Hepatocyte (in vitro differentiated cells): ENCODE measurements around the gene PMIS2.

Experiments used
- EZH2 ChIP-seq: fragments of 200-600 bp; sonication (generic); IDR thresholded peaks from 2 replicates; pipeline ENCODE4 v1.6.1; 2016; ENCODE audit warnings: antibody characterized with exemption, mild to moderate bottlenecking, borderline replicate concordance
- EZH2phosphoT487 ChIP-seq: fragments of 200-600 bp; sonication (generic); IDR thresholded peaks from one replicate; pipeline ENCODE4 v1.6.1; 2018; ENCODE audit warnings: antibody characterized with exemption, mild to moderate bottlenecking, low read depth, moderate library complexity; ENCODE audit not compliant: unreplicated experiment, severe bottlenecking
- TF ChIP-seq, protein P1 (sequence below): fragments of 200-600 bp; sonication (generic); IDR thresholded peaks from 2 replicates; pipeline ENCODE4 v1.5.1; 2016; ENCODE audit warnings: antibody characterized with exemption, mild to moderate bottlenecking; ENCODE audit not compliant: poor library complexity

DNA sequence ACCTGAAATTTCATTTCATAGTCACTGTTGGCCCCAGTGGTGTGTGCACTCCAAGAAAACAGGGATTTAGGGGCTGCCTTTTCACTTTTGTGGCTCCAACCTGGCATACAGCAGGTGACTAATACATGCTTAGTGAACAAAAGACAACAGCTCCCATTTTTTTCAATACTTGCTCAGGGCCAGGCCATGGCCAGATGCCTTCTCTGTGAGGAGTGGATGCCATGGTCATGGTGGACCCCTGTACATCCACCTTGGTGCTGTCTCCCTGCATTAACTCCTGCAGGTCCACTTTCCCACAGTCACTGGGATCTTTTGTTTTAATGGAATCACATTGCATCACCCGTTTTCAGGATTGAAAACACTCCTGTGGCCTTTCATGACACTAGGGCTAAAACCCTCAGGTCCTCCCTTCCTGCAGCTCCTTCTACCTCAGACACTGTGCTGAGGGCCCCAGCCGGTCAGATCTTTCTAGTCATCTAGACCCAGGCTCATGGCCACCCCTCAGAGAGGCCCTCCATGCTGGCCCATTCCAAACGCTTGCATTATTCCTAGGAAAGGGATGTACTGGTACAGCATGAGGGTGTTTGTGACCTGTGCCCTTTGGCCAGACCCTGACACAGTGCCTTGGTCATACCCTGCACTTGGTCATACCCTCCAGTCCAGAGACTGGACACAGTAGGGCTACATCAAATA is 41.7 kb upstream of the PMIS2 start:
- TF ChIP-seq, protein P1, sequence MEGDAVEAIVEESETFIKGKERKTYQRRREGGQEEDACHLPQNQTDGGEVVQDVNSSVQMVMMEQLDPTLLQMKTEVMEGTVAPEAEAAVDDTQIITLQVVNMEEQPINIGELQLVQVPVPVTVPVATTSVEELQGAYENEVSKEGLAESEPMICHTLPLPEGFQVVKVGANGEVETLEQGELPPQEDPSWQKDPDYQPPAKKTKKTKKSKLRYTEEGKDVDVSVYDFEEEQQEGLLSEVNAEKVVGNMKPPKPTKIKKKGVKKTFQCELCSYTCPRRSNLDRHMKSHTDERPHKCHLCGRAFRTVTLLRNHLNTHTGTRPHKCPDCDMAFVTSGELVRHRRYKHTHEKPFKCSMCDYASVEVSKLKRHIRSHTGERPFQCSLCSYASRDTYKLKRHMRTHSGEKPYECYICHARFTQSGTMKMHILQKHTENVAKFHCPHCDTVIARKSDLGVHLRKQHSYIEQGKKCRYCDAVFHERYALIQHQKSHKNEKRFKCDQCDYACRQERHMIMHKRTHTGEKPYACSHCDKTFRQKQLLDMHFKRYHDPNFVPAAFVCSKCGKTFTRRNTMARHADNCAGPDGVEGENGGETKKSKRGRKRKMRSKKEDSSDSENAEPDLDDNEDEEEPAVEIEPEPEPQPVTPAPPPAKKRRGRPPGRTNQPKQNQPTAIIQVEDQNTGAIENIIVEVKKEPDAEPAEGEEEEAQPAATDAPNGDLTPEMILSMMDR, result no peak
- TF ChIP-seq EZH2 (no peak), EZH2phosphoT487 (no peak)
